GM06990 (cell line): ENCODE measurements around the gene SLC30A1.

Experiments
- DNase-seq: peaks from one replicate; pipeline ENCODE4 v3.0.0-alpha.2; 2011; ENCODE audit not compliant: insufficient read length; ENCODE audit errors: extremely low read depth
- H3K27me3 ChIP-seq: replicated peaks from 2 replicates; pipeline ENCODE4 v1.6.0; 2011; ENCODE audit warnings: low read length; ENCODE audit not compliant: control insufficient read depth, insufficient read depth
- H3K36me3 ChIP-seq: 2 replicates; pipeline ENCODE4 v1.5.1; 2011; ENCODE audit warnings: low read length; ENCODE audit not compliant: control insufficient read depth, insufficient read depth
- H3K4me3 ChIP-seq: replicated peaks from 2 replicates; pipeline ENCODE4 v1.5.1; 2011; ENCODE audit warnings: low read depth, mild to moderate bottlenecking, control low read depth, low read length
- TF ChIP-seq, protein P1 (sequence below): IDR thresholded peaks from 2 replicates; pipeline ENCODE4 v1.5.1; 2011; ENCODE audit warnings: low read length, control low read depth, mild to moderate bottlenecking, inconsistent platforms; ENCODE audit not compliant: insufficient read depth, poor library complexity, severe bottlenecking

SLC30A1 gene

DNA sequence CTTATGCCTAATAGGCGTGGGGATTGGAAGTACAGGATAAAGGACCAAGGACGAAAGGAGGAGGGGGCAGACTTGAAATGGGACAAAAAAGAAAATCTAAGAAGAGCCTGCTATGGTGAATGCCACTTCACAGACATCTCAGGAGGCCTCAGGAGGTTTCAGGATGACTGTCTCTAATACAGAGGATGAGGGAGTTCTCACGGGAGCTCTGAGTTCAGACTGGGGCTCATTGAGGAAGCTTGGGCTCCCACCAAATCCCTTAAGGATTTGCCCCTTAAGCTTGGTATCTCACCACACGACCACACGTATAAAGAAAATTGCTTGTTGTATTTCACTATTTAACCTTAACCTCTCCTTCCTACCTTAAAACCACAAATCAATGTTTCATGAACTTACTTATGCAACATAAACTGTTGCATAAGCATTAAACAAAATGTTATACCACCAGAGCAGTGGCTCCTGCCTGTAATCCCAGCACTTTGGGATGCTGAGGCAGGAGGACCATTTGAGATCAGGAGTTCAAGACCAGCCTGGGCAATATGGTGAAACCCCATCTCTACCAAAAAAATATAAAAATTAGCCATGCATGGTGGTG is 12.4 kb downstream of the SLC30A1 start:
- TF ChIP-seq, protein P1, sequence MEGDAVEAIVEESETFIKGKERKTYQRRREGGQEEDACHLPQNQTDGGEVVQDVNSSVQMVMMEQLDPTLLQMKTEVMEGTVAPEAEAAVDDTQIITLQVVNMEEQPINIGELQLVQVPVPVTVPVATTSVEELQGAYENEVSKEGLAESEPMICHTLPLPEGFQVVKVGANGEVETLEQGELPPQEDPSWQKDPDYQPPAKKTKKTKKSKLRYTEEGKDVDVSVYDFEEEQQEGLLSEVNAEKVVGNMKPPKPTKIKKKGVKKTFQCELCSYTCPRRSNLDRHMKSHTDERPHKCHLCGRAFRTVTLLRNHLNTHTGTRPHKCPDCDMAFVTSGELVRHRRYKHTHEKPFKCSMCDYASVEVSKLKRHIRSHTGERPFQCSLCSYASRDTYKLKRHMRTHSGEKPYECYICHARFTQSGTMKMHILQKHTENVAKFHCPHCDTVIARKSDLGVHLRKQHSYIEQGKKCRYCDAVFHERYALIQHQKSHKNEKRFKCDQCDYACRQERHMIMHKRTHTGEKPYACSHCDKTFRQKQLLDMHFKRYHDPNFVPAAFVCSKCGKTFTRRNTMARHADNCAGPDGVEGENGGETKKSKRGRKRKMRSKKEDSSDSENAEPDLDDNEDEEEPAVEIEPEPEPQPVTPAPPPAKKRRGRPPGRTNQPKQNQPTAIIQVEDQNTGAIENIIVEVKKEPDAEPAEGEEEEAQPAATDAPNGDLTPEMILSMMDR = no peak
- Histone ChIP-seq H3K27me3 (no peaks in the 10 kb centered on the region), H3K36me3 (no peaks in the 10 kb centered on the region), H3K4me3 (no peak overlapping the region)
- DNase-seq = no peak

DNA sequence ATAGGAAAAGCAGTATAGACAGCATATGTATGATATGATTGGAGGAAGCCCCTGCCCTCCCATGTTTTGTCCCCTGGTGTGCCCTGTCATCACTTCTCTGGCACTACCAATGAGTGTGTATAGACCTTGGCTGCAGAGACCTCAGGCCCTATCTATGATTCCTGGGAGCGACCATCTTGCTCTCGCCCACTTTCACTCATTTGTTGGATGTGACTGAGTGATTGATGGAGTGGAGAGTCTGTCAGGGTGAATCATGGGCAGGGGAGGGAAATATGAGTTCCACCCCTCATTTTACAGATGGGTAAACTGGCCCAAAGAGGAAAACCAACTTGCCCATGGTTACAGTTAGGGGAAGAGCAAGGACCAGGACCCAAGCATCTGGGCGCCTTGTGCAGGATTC is 14.9 kb downstream of the SLC30A1 start:
- Histone ChIP-seq H3K4me3 (no peak overlapping the region), H3K36me3 (no peaks in the 10 kb centered on the region), H3K27me3 (no peaks in the 10 kb centered on the region)
- TF ChIP-seq, protein P1 = no peak
- DNase-seq = no peak

DNA sequence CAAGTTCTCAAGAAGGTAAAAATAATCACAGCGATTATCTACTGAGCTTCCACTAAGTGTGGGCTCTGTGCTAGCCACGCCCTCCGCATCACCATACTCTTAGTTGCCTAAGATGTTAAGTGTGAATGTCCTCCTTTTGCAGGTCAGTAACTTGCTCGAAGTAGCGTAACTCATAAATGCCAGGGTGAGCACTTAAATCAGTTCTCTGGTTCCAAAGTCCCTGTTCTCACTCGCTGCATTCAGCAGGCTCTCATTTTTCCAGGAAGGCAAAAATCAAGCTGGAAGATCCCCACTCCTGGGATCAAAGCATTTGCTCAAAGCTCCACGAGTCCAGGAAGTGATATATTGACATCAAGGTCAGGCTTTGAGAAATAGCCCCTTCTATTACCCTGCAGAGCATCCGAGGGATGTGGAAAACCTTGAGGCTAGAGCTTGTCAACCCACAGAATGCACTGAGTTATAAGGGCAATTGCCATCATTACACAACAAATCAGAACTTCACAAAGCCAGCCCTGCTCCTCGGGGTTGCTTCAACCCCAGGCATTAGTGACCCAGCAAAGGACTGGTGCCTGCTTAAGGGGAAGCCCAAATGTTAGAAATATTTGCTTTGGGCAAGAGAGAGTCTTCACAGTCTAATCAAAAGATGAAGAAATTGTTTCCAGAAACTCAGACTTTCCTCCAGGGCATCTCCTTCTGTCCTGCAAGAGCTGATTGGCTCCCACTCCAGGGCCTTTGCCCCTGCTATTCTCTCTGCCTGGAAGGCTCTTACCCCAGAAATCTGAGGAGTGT is 19.5 kb downstream of the SLC30A1 start:
- Histone ChIP-seq H3K36me3 (no peaks in the 10 kb centered on the region), H3K4me3 (no peak overlapping the region), H3K27me3 (no peaks in the 10 kb centered on the region)
- no peak for DNase-seq
- TF ChIP-seq, protein P1 = no peak

DNA sequence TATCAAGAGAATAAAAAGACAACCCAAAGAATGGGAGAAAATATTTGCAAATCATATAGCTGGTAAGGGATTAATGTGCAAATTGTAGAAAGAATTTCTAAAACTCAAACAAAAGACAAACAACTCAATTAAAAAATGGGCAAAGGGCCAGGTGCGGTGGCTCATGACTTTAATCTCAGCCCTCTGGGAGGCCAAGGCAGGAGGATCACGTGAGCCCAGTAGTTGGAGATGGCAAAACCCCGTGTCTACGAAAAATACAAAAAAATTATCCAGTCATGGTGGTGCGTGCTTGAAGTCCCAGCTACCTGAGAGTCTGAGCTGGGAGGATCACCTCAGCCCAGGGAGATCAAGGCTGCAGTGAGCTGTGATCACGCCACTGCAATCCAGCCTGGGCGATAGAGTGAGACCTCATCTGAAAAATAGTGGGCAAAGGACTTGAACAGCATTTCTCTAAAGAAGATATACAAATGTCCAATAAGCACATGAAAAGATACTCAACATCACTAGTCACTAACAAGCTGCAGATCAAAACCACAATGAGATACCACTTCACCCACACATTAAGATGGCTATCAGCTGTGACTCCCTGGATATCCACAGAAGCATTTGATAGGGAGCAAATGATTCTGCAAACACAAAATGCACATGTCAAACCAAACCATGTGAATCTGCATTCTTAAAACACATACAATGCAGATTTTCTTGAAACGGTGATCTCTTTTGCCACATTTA is 20.9 kb downstream of the SLC30A1 start:
- H3K4me3 ChIP-seq = no peak overlapping the region
- TF ChIP-seq, protein P1 = no peak
- no peak for DNase-seq
- H3K27me3 ChIP-seq = no peaks in the 10 kb centered on the region
- no peaks in the 10 kb centered on the region for H3K36me3 ChIP-seq

DNA sequence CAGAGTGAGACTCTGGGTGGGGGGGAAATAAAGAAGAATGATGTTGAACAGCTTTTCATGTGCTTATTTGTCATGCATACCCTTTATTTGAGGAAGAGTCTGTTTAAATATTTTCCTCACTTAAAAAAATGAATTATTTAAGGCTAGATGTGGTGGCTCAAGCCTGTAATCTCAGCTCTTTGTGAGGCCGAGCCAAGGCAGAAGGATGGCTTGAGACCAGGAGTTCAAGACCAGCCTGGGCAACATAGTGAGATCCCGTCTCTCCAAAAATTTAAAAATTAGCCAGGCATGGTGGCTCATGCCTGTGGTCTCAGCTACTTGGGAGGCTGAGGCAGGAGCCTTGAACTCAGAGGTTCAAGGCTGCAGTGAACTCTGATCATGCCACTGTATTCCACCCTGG is 25.4 kb downstream of the SLC30A1 start:
- TF ChIP-seq, protein P1 = no peak
- DNase-seq = no peak
- H3K4me3 ChIP-seq = no peak overlapping the region

More for the DNA sequence above, 25.4 kb downstream of the SLC30A1 start:
- no peaks in the 10 kb centered on the region for H3K36me3 ChIP-seq
- H3K27me3 ChIP-seq = no peaks in the 10 kb centered on the region
